Hematopoietic multipotent progenitor cell treated with erythropoietin and hydrocortisone succinate and interleukin-3 and kit ligand, for 8 days (in vitro differentiated cells): ENCODE measurements around the gene EVI5L.

Source experiments
- DNase-seq: peaks from one replicate; pipeline ENCODE4 v3.0.0-alpha.2; 2015

EVI5L gene

DNA sequence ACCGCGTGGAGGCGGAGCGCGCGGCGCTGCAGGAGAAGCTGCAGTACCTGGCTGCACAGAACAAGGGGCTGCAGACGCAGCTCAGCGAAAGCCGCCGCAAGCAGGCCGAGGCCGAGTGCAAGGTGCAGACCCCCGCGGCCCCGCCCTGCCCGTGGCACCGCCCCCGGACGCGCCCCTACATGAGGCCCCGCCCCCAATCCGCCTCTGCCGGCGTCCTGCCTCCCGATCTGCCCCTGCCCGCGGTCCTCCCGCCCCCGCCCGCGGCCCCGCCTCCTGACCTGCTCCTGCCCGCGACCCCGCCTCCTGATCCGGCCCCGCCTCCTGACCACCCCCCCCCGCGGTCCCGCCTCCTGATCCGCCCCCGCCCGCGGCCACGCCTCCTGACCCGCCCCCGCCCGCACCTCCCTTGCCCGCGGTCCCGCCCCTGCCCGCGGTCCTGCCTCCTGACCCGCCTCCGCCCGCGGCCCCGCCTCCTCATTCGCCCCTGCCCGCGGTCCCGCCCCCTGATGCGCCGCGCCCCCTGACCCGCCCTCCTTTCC, 32.5 kb downstream of the EVI5L start:
- DNase-seq, result peak; percentile 63

DNA sequence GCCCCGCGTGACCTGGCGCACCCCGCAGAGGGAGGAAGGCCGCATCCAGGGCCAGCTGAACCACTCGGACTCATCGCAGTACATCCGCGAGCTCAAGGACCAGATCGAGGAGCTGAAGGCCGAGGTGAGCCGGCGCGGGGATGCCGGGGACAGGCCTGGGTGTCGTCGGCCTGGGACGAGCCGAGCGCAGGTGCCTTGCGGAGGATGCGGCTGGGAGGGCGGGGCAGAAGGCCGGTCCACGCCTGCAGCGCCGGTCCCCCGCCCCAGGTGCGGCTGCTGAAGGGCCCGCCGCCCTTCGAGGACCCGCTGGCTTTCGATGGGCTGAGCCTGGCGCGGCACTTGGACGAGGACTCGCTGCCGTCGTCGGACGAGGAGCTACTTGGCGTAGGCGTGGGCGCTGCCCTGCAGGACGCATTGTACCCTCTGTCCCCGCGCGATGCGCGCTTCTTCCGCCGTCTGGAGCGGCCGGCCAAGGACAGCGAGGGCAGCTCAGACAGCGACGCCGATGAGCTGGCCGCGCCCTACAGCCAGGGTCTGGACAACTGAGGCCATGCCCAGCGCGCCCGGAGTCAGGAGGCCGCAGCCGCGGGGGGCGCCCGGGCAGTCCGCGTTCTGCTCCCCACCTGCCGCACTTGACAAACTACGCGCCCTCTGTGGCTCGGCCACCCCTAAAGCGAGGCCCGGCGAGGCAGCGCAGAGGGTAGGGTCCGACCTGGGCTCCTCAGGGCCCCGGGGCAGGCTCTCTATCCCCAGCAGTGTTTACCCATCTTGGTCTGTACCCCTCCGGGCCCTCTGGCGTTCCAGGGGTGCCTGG, 33.3 kb downstream of the EVI5L start:
- no peak for DNase-seq

DNA sequence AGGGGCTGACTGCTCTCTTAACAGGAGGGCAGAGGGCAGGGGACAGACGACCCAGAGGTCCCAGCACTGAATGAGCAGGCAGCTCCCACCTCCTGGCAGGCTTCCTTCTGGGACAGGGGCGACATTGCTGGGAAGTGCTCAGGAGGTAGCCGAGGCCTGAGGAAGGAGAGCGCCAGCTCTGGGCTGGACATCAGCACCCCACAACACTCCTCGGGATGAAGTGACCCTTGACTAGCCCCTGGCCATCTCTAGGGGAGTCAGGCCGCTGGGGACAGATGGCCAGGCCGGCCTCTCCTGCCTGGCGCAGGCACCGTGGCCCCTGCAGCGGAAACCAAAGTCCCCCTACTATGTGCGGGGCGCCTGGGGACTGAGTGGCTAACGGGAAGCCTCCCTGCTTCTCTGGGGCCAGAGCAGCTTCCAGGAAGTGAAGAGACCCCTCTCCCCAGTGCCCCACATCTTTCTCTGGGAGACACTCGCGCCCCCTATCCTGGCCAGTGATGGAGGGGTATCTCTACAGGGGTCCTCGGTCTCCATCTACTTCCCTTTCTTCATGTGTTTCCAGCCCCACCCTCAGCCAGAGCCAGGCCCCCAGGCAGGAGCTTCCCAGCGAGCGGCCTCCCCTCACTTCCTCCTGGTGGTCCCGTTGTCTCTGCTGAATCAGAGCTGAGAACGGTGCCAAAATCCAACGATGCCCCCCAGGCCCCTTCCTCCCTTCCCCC, 34.1 kb downstream of the EVI5L start:
- DNase-seq, result no peak

DNA sequence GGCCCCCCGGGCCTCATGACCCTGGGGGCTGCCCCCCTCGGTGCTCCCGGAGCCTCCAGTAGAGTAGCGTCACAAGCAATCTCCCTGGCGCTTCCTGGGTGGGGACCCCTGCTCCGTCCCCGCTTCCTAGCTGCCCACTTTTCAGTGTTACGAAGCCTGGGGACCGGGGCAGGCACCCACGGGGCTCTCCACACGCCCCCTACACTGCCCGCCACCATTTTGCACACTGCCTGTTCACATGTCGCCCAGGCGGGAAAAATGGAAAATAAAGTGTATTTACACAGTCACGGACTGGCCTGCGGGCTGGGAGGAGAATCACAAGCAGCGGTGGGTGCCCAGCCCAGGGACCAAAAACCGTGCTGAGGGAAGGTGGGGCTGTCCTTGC, 34.7 kb downstream of the EVI5L start:
- DNase-seq, result no peak

DNA sequence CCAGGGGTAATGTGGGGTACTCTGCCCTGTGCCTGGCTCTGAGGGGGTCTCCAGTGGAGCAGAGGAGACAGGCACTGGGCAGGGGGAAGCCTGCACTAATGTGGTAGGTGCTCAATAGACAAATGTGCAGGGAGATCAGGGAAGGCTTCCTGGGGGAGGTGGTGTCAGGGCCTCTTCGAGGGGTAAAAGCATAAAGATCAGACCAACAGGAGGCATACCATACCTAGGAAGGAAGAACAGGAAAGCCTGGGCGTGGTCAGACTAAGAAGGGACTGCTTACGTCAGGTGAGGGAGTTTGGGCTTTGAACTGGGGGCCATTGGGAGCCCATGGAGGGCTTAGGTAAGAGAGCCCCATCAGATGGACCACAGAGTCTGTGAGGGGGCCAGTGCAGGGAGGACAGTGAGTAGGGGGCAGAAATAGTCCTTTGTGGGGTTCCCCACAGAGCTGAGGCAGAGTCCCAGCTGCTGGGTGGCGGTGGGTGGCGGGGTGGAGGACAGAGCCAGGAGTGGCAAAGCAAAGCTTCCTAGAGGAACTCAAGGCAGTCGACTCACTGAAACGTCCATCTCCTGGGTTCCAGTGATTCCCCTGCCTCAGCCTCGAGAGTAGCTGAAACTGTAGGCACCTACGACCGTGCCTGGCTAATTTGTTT, 35.4 kb downstream of the EVI5L start:
- no peak for DNase-seq

DNA sequence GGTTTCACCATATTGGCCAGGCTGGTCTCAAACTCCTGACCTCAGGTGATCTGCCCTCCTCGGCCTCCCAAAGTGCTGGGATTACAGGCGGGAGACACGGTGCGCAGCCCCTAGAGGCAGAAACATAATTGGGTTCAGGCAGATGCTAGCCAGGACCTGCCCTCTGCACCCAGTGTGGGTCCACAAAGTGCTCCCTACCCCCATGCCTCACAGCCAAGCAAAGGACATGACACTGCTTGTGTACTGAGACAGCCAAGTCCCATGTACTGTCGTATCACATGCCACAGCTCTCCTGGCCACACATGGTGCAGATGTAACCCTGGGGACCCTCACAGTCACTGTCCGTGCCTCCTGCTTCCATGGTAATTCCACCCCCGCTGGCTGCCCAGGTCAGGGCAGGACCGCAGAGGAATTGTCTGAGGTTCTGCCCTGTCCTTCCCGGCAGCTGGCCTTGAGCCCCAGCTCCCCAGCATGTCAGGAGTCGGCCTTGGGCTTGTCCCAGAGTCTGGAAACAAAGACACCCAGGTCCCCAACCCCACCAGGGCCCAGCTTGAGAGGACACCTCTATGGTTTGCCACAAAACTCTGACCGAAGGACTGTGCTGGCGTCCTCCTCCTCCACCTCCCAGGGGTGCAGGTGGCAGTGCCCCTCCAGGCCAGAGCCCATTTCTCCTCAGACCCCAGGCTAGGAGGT, 36.5 kb downstream of the EVI5L start:
- DNase-seq, result no peak

DNA sequence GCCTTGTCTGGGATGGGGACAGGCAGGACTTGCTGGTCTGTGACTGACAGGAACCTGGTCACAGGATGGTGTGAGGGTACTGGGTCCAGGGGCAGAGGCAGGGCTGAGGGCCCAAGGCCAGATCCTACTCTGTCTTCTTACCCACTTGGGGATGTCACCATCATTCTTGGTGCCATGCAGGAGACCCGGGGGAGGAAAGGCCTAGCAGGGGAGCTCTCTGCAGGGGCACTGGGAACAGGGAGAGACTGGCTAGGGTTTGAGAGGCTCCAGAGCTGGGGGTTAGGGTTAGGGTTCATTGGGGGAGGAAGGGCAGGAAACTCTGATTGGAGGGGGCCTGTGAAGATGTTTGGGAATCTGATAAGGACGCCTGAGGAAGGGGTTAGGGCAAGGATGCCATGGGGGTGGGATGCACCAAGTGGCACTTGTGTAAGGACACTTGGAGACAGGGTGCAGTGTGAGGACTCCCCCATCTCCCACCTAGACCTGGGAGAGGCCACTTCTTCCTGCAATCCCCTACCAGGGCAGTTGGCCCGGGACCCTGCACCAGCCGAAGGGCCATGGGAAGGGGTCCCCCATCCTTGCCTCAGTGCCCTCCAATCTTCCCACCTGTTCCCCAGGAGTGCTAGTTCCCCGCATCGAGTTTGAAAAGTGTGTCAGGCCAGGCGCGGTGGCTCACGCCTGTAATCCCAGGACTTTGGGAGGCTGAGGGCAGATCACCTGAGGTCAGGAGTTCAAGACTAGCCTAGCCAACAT, 37.2 kb downstream of the EVI5L start:
- DNase-seq, result no peak

DNA sequence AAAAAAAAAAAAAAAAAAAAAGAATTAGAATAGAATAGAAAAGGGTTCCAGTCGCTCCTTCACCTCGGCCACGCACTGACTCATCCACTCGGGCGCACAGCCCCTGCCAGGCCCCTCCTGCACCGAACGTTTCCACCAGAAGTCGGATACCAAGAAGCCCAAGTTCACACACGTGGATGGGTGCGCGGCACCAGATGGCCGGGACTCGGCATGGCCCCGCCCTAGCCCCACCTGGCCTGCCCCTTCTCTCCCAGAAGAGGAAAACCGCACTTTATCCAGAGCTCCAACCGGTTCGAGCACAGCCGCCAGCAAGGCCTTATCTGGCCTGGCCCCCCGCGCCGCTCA, 38.3 kb downstream of the EVI5L start:
- no peak for DNase-seq

DNA sequence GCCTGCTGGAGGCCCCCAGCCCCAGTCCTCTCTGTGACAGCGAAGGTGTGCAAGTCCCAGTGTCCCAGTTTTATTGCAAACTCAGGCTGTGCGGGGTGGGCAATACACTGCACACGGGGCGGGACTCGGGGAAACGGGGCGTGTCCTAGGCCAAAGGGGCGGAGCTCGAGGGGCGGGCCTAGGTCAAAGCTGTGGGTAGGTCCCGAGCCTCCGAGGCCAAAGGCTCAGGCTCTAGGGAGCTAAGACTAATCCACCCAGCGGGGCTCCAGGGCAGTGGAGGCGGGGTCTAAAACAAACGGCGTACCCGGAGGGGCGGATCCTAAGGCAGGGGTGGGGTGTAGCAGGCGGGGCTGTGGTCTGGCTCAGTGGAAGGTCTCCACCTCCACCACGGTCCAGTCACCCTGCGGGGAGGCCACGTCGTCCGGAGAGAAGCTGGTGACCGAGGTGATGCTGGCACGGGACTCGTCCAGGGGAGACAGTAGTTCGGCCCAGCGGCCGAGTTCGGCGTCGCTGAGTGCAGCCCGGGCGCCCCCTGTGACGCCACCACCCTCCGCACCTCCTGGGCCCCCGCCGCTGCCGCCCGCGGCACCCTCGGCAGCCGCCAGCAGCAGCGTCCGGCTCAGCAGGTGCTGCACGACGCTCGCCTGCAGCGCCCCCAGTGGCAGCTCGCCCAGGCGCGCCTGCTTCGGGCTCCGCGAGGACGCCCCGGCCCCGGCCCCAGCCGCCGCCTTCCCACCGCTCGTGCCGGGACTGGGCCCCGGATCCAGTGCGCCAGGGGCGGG, 38.8 kb downstream of the EVI5L start:
- peak; percentile 89 for DNase-seq

DNA sequence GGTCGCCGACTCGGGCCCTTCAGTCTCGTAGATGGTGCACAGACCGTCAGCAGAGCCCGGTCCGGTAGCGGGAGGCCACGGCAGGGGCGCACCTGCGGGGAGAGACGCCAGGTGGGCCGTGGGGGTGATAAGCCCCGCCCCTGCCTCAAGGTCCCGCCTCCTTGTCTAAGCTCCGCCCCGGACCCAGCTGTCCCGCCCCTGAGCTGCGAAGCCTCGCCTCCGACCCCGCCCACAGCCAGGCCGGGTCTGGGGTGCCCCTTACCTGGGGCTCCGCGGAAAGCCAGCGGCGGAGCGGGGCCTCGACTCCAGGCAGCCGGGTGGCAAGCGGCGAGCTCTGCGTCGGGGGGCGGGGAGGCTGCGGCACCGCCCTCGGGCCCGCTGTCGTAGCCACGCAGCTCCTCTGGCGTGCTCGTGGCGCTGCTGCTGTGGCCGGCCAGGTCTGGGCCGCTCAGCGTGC, 39.5 kb downstream of the EVI5L start:
- DNase-seq, result peak; percentile 47

DNA sequence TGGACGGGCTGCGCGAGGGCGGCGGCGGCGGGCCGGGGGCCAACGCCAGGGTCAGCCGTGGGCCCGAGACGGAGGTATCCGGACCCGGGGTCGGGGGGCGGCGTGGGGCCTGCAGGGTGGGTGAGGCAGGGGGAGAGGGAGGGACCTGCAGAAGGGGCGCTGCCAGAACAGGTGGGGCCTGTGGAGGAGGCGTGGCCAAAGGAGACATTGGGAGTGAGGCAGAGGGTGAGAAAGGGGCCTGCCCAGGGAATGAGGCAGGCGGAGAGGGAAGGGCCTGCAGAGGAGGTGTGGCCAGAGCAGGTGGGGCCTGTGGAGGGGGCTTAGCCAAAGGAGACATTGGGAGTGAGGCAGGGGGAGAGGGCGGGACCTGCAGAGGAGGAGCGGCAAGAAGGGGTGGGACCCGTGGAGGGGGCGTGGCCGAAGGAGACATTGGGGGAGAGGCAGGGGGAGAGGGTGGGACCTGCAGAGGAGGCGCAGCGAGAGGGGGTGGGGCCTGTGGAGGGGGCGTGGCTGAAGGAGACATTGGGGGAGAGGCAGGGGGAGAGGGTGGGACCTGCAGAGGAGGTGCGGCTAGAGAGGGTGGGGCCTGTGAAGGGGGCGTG, 40.0 kb downstream of the EVI5L start:
- peak; percentile 77 for DNase-seq

DNA sequence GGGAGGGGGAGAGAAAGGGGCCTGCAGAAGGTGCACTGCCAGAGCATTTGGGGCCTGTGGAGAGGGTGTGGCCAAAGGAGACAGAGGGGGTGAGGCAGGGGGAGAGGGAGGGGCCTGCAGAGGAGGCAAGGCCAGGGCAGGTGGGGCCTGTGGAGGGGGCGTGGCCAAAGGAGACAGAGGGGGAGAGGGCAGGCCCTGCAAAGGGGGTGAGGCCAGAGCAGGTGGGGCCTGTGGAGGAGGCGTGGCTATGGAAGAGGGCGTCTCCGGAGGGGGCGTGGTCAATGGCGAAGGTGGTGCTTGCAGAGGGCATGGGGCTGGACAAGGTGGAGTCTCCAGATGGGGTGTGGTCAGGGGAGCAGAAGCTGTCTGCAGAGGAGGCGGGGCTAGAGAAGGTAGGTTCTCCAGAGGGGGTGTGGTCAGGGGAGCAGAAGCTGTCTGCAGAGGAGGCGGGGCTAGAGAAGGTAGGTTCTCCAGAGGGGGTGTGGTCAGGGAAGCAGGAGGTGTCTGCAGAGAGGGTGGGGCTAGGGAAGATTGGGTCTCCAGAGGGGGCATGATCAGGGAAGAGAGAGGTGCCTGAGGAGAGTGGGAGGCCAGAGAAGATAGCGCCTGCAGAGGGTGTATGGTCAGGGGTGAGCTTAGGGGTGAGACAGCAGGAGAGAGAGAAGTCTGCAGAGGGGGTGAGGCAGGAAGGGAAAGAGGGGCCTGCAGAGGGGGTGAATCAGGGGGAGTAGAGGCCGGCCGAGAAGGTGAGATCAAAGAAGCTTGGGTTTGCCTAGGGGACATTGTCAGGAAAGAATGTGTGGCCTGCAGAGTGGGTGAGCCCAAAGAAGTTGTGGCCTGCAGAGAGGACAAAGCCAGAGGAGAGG, 40.8 kb downstream of the EVI5L start:
- DNase-seq, result peak; percentile 88

DNA sequence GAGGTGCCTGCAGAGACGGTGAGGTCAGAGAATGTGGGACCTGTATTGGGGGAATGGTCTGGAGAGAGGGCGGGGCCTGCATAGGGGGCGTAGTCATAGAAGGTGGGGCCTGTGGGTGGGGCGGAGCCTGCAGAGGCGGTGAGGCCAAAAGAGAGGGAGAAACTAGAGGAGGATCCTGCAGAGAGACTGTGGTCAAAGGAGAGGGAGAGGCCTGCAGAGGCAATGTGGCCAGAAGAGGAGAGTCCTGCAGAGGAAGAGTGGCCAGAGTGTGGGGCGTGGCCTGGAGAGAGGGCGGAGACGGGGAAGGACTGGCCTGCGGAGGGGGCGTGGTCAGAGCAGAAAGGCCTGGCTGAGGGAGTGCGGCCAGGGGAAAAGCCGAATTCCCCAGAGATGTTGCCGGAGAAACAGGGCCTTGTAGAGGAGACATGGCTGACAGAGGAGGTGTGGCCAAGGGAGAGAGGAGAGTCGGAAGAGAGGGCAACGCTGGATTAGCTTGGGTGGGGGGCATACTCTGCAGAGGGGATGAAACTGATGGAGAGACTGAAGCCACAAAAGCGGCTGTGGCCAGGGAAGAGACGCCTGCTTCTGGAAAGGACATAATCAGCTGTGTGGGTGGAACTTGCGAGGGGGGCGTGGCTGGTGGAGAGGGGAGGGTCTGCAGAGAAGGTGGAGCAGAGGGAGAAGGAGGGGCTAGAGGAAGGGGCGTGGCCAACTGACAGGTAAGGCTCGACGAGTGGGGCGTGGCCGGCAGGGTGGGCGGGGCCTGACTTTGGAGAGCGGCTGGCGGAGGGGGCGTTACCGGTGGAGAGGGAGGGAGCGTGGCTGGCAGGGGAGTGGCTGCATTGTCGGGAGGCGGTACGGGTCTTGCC, 41.7 kb downstream of the EVI5L start:
- DNase-seq, result peak; percentile 90

DNA sequence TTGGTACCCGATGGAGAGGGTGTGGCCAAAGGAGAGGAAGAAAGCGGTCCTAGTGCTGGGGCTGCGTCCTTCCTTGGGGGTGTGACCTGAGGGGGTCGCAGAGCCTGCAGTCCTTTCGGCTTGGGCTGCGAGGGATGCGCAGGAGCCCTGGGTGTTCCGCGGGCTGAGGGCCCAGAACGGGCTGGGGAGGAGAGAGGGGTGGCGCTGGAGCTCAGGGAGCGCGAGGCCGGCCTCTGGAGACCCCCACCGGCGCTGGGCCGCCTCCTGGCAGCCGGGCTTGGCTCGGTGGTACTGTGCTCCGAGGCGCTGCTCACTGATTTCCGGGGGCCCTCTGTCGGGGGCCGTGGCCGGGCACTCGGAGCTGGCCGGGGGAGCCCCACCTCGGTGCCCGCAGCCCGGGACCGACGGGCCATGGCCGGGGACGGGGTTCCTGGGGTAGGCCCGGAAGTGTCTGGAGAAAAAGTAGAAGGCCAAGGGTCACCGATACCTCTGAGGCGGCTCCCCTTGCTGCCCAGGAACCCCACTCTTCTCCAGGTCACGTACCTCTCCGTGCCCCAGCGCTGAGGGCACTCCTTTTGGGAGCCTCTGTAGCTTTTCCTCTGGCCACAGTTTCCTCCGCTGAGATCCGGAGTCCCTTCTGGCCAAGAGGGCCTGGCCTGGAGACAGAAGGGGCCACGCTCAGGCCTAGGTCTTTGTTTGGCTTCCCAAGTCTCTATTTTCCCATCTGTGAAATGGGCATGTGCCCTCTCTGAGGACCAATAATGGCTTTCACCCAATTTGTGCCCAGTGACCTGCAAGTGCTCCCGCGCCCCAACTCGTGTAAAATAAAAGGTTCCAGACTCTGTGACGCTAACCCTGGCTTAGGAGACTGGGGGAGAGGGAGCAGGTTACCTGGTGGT, 42.5 kb downstream of the EVI5L start:
- DNase-seq, result no peak

DNA sequence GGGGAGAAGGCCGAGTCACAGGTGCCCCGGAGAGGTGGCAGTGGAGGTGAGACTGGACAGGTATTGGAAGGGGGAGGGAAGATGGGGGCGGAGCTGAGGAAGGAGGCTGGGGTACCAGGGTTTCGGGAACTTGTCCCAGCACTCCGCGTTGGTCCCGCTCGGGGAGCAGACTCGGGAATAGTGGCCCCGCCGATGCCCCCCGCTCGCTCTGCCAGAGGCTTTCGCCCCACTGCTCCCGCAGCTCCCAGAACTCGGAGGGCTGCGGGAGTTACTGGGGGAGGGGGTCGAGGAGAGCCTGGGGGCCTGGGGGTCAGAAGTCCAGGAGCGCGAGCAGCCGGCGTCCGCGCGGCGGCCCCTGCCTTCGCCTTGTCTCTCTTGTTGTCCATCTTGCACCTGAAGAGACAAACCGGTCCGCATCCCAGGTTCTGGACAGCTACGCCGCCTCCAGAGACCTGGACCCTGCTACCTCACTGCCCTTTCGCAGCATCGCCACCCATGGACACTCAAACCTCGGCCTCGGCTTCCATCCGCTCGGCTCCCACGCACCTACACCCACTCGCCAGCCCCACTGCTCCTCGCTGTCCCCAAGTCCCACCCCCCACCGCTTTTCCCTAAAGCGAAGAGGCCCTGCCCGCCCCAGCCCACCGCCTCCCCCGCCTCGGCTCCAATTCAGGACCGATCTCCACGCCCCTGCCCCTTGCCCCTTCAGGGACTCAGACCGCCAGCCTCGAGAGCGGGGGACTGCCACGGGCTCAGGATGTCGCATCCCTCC, 43.5 kb downstream of the EVI5L start:
- DNase-seq, result no peak

DNA sequence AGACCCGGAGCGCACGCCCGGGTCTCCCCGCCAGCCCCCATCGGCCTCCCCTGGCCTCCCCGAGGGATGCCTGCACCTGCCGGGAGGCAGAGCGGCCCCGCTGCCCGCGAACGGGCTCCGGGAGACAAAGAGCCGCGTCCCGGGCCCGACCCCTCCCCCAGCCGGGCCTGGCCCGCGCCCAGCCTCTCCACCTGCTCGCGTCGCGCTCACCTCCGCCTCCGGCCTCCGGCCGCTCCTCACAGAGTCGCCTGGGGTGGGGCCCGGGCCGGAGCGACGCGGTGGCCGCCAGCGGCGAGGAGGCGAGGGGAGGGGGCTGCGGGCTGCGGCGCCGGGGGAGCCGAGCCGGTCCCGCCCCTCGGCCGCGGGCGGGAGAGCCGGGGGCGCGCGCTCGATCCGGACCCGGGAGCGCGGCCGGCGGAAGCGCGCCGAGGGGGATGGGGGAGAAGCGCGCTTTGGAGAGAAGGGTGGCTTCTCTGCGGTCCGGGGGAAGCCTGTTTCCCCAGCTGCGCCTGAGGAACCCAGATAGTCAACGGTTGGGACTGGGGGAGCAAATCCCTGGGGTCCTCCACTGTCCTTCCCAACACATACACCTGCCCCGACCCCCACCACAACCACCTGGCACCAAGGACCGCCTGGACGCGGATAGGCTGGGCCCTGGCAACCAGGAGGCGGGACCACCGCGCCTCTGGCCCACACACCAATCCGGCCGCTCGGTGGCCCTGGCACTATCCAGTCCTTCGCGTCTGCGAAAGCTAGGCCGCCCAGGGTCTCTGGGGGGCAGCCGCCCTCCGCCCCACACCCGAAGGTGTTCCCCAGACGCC, 44.3 kb downstream of the EVI5L start, which contains the start of gene PRR36:
PRR36 (minus strand) TSS at position 315 of the 821 bp plus-strand sequence. CDS start 701 bp downstream, outside the sequence.
- no peak for DNase-seq
